GM19324 (cell line): ENCODE measurements around the gene COPG1.

Experiments used
- ATAC-seq: cut with Tn5 transposase; IDR thresholded peaks from one replicate; pipeline ENCODE4 v1.9.1; 2021; ENCODE audit warnings: mild to moderate bottlenecking, moderate library complexity; ENCODE audit not compliant: unreplicated experiment, low FRiP score

The COPG1 gene

DNA sequence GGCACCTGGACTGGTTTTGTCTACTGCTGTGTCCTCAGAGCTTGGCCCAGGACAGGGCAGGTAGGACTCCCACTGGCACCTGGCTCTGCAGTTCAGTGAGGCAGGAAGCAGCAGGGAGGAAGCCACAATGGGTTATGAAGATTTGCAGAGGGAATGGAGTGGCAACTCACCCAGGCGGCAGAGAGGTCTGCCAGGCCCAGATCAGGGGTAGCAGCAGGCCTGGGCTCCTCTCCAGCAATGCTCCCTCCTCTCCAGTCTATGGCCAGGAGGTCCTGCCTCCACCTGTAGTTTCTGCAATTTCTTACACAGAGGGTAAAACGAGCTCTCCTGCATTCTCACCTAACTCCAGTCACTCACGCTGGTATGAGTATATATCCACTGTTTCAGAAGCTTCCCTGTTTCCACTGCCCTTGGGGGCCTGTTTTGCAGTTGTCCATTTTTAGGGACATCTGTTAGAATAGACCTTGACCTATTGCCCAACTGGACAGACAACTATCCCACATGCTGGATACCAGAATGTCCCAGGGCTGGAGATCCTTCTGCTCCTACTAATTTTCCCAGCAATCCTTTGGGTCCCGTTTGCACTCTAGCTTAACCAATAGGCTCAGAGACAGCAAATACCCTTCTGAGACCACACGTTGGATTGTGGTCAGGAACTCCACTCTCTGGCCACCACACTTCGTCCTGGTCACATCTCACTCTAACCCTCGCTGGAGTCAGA lies 64.4 kb downstream of the COPG1 start:
- ATAC-seq: no peak

DNA sequence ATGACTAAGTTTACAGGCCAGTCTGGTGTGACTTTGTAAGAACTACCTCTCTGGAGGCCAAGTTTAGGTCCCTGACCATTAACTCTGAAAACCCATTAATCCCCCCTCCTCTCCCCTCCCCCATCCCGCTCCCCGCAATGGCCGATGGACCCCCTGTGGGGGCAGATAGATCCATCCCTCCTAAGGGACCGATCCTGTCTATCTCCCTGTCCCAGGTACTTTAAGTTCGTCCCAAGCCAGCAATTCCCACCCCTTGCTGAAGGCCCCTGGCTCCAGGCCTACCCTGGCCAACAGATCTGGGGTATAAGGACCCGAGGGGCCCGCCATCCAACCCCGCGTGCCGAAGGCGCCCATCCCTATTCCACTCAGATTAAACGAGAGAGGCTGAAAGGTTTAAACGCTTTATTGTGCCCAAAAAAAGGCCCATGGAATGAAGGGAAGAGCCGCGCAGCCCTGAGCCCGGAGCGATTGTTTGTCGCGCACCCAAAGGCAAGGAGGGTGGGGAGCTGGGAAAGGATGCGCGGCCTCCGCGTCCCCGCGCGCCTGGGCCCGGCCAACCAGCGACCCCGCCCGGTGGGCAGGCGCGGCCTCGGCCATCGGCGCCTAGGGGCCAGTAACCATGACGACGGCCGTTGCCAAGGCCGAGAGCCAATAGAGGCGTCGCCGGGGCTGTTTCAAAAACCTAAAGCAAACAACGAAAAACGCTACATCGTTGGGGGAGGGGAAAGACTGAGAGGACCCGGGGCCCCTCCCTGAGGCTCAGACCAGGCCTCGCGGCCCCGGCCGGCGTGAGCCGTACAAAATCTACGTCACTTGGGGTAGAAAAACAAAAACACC lies 65.2 kb downstream of the COPG1 start:
- no peak for ATAC-seq

- no peak for ATAC-seq
These were observed 66.0 kb downstream of the COPG1 start for GRCh38 chr3:129315223-129315997.

GRCh38 chr3:129315998-129316247 lies 66.5 kb downstream of the COPG1 start:
- ATAC-seq: no peak

DNA sequence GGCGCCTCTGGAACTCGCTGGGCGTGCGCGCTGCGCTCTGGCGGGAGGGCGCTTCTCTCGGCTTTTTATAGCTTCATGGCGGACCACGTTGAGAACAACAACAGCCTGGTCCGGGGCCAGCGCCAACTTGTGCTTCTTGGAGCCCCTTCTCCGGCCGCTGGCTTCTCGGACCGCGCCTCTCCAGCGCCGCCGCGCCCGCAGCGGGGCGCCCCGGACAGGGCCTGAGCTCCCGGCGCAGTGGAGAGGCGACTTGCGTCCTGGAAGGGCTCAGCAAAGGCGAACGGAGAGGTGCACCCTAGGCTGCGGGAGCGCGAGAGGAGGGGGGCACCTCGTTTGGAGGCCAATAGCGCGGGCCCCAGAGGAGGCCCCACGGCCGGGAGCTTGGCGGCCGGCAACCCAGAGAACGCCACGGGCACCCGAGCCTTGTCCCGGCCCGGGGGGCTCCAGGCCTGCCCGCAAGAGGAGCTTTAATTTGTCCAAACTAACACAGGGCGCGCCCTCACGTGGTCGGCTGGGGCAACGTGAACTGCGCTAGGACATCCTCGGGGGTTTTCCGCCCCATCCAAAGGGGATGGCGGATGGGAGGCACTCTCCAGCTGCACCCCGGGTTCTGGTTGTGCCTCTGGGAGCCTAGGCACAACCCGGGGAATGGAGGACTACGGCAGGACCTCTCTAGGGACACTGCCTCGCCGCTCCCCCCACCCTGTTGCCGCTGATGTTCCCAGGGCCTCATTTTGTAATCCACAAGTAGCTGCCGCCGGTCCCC lies 67.0 kb downstream of the COPG1 start:
- no peak for ATAC-seq

- no peak for ATAC-seq
These were observed 67.8 kb downstream of the COPG1 start for GRCh38 chr3:129317014-129317771.

DNA sequence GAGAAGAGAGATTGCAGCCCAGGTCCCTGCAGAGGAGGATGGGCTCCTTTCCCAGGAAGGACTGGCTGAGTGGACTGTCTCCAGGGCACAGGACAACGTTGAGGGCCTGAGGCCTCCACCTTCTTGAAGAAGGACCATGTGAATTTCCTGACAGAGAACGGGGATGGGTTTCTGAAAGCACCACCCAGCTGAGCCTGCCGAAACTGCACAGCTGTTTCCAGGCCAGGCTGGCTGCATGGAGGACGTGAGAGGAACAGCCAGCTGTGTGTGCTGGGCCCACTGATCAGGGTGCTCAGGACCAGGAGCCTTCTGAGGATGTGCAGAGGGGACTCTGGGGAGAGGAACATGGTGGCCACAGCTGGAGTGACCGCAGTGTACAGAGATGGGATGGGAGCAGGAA lies 68.4 kb downstream of the COPG1 start:
- no peak for ATAC-seq

DNA sequence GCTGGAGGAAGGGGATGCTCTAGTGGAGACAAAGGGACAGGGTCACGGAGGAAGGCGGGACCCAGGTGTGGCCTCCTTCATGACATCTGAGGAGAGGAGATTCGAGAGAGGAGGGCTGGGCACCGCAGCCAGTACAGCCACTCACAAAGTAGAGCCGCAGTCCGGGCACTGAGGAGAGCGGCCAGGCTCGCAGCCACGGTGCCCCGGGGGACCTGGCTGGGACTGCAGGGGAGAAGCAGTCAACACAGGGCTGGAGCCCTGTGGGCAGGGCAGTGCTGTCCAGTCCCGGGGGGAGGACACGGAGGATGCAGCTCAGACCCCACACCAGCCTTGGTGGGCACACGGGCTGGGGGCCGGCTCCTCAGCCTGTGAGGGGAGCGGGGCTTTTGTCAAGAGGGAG lies 69.5 kb downstream of the COPG1 start:
- ATAC-seq: no peak

DNA sequence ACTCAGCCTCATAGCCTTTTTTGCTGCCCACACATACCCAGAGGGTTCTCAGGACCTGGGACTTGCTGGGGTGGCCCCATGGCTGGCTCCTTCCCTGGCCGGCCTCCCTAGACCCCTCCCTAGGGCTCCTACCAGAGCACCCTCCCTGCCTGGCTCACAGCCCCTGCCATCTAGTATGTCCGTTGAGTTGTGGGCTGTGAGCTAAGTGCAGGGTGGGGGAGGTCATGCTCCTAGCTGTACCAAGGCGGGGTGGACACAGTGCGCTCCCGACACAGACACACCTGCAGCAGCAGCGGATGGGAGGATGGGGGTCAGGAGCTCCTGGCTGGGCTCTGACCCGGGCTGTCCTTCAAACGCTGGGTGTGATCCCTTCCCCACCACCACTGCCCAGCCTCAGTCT lies 70.9 kb downstream of the COPG1 start:
- no peak for ATAC-seq

DNA sequence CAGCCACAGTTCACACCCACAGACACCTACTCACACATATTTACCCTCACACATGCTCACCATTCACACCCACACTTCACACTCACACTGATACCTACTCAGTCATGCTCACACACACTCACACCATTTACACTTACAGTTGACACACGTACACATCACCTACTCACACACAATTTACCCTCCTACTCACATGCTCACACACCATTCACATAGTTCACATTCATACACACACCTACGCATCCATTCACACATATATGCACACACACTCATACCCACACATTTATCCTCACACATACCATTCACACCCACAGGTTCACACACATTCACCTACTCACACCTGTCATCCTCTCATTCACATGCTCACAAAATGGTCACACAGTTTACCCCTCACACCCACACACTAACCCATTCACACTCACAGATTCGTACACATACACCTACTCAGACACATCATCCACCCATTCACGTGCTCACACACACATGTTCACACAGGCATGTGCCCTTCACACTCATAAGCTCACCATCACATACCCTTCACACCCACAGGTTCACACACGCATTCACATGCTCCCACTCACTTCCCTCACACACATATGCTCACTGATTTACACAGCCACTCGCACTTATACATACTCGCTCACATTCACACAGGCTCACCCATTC lies 71.5 kb downstream of the COPG1 start:
- ATAC-seq: no peak

GRCh38 chr3:129321887-129322286 lies 72.5 kb downstream of the COPG1 start:
- no peak for ATAC-seq

DNA sequence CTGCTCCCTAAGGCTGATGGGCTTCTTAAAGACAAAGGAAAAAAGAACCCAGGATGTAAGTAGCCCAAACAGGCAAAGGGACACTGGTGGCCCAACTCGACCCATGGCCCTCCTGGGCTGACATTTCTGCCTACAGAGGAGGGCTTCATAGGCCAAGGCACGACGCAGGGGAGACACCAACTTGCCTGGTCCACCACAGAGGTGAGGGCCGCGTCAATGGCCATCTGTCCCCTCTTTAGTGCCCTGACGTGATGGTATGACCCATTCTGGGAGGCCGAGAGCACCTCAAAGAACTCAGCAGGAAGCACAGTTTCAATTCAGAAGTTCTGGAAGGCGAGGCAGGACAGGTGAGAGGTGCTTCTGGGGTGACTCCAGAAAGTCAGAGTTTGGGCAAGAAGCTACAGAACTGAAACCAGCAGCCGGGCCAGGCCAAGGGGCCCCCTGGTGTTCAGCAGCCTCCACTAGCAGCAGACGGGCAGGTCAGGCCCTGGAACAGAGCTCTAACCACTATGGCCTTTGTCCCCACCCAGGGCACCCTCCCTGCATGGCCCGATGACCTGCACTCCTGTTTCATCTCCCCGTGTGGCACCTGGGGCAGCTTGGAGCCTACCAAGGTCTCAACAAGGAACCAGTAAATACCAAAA lies 74.4 kb downstream of the COPG1 start:
- ATAC-seq: no peak

DNA sequence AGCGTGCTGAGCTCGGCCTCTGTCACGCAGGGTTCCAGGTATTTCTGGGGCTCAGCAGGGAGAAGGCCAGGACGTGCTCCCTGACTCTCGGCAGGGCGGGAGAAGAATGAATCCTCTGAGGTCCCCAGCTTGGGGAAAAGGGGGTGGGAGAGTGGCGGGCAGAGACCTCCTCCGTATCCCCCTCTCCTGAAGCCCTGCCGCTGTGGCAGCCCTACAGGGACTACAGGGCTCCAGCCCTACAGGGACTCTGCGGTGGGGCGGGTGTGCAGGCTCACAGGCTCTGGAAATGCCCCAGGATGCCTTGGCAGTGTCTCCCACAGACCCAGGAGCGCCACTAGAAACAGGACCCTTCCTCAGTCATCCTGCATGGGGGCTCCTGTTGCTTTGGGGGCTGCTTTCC lies 75.4 kb downstream of the COPG1 start:
- no peak for ATAC-seq

- no peak for ATAC-seq
These were observed 76.0 kb downstream of the COPG1 start for GRCh38 chr3:129325383-129325782.

GRCh38 chr3:129326138-129326537 lies 76.7 kb downstream of the COPG1 start:
- no peak for ATAC-seq

DNA sequence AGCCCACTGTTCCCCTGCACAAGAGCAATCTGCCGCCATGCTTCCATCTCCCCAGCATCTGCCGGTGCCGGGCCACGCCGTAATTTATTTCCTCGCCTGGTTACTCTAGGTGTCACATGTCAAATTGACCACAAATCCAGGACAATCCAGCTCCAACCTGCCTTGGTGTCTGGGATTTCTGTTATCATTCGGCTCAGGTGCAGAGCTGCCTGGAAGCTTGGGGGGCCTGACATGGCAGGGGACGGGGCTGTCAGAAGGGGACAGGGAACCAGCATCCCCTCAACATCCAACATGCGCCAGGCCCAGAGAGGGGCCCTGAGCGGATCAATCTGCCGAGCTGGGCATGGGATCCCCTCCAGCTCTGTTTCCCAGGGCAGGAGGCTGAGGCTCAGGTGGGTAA lies 77.2 kb downstream of the COPG1 start:
- no peak for ATAC-seq
